ENCODE measurements around the gene FAM78A.

- TF ChIP-seq CTCF (conservative IDR thresholded peaks at IDR 0.05) (no peak), ZFX (IDR thresholded peaks at IDR 0.05) (no peak)
Observed at GRCh38 chr9:131259916-131260597, 16.3 kb downstream of the FAM78A start.
